GM18907 (cell line): ENCODE data around the gene CACNG1.

Source experiments
- ATAC-seq: cut with Tn5 transposase; IDR thresholded peaks from one replicate; pipeline ENCODE4 v1.9.1; 2021; ENCODE audit warnings: mild to moderate bottlenecking, moderate library complexity; ENCODE audit not compliant: unreplicated experiment

Gene CACNG1, protein sequence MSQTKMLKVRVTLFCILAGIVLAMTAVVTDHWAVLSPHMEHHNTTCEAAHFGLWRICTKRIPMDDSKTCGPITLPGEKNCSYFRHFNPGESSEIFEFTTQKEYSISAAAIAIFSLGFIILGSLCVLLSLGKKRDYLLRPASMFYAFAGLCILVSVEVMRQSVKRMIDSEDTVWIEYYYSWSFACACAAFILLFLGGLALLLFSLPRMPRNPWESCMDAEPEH

DNA sequence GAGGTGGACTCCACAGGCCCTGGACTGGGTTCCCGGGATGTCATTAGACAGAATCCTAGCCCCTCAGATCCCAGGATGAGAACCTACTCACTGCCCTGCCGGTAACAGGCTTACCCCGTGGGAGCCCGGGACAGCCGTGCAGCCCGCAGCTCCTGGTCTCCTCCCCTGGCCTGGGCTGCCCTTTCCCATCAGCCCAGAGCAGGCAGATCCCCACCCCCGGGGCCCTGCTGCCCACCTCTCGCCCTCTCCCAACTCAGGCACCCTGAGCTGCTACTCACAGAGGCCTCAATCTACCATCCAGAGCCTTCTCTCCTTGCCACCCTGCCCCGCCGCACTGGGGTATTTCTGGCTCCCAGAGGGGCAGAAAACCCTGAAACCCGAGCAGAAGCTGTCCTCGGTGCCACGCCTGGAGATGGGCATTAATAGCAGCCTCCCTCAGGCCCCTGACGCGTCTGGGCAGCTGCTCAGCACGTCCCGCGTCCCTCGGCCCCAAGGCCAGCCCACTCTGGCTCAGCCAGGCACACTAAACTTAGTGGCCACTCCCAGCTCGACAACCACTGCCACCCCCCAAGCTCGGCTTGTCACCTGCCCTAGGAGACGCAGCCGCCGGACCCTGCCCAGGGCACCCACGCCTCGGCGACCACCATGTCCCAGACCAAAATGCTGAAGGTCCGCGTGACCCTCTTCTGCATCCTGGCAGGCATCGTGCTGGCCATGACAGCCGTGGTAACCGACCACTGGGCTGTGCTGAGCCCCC is at the start of gene CACNG1:
Gene CACNG1, plus strand, starts transcription at position 539 of the 757 bp plus-strand sequence. Its CDS starts 107 bp downstream, at position 646.
- ATAC-seq, result no peak

DNA sequence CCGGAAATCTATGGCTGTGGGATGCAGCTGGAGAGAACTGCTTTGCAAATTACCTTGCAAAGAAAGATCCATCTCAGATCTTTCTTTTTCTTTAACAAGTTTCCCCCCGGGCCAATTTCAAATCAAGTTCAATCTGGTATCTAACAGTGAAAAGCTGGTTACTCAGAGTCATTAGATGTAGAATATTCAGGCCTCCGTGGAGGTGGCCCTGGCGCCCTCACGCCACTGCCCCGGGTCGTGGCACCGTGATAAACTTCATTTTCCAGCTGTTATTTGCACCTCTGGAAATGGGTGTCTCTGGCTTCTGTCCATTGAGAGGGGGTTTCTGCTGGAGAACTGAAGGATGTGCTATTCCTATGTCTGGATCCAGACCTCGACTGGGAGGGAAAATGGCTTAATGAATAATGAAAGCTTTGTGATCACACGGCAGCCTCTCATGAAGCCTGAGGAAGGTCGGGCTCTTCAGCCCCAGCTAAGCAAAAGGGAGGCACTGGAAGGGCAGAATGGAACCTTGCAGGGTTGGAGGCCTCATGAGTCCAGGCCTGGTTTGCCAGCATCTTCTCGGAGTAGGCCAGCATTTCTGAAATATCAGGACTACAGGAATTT is 49.3 kb upstream of the CACNG1 start:
- no peak for ATAC-seq

DNA sequence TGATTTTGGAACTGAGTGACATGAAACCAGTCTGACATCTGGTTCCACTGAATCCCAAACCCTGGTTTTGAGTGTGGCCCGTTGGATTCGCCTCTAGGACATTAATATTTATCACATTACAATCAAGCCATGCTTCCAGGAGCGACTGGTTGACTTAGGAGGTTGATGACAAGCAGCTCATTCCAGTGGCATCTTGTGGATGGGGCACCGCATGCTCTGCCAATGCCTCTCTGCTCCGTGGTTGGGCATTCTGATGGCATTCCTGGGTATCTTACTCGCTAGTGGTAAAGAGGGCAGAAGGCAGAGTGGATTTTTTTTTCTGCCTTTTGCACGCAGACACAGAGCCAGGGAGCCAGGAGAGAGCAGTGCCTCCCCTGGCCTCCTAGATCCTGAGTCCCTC is 48.4 kb upstream of the CACNG1 start:
- ATAC-seq, result no peak

DNA sequence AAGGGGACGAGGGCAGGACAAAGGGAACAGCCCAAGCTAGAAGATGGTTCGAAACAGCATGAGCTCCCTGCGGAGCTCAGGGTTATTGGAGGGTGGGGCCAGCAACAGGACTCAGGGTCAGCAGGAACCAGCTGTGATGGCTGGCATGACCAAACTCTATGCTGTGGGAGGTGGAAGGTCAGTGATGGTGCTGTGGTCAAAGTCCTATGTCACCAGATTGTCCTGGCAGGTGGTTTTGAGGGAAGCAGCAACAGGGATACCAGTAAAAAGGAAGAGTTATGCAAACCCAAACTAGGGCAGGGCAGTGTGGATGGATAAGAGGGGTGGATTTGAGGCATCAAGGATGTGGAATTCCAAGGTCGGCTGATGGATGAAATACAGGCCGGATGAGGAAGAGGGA is 47.4 kb upstream of the CACNG1 start:
- no peak for ATAC-seq

DNA sequence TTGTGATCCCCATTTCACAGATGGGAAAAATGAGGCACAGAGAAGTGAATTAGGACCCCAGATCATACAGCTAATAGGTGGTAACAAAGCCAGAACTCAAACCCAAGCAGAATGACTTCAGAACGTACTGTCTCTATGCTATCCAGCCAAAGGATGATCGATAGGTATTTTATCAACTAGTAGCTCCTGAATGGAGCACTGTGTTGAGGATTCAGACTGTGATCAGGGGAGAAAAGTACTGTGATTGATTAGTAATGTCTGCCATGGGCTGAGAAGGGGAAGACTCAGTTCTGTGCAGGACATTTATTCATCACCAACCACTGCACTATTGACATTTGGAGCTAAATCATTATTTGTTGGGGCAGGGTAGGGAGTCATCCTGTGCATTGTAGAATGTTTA is 41.1 kb upstream of the CACNG1 start:
- no peak for ATAC-seq

DNA sequence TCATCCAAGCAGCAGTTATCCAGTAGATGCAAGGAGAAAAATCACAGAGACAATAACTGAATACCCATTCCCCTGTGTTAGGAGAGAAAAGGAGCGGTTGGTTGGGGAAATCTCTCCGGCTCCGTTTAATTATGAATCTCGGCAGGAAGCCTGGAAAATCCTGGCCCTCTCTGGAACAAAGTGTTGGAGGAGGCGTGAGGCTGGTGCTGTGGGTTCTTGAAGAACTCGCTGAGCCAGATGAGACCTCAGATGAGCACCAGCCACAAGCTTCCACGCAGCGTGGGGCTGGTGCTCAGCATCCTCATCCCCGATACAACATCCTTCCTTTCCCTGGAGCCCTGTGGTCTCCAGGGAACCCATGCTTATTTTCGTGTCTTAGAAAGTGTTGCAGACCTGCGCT is 40.2 kb upstream of the CACNG1 start:
- ATAC-seq, result no peak

DNA sequence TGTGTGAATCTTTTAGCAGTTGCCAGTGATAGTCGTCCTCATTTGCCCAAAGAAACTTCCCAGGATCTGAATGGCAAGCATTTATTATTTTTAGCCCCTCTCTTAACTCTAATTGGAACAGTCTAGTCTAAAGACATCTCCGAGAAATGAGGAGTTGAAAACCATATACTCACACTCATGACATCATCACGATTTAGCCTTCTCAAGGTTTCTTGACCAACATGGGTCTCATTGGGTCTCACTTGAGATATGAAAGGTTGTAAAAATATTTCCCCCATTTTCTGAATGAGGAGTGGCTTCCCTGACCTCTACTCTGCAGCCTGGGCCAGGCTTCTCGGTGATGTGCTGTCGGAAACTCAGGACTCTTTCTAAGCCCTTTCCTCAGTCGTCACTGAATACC is 37.1 kb upstream of the CACNG1 start:
- no peak for ATAC-seq

DNA sequence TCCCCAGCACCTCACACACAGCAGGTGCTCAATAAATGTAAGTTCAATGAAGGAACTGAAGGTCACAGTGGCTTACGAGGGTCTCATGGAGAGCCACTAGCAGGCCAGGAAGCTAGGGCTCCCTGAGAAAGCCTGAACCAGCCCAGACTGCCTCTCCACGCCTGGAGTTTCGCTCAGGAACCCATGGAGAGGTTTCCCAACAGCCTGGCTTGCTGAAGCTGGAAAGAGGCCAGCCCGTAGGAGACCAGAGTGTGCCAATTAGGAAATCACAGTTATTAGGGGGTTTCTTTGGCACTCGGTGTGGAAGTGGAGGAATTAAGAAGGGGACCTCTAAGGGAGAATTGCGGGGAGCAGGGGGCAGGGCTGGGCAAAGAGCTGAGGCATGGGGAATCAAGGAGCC is 36.3 kb upstream of the CACNG1 start:
- no peak for ATAC-seq

DNA sequence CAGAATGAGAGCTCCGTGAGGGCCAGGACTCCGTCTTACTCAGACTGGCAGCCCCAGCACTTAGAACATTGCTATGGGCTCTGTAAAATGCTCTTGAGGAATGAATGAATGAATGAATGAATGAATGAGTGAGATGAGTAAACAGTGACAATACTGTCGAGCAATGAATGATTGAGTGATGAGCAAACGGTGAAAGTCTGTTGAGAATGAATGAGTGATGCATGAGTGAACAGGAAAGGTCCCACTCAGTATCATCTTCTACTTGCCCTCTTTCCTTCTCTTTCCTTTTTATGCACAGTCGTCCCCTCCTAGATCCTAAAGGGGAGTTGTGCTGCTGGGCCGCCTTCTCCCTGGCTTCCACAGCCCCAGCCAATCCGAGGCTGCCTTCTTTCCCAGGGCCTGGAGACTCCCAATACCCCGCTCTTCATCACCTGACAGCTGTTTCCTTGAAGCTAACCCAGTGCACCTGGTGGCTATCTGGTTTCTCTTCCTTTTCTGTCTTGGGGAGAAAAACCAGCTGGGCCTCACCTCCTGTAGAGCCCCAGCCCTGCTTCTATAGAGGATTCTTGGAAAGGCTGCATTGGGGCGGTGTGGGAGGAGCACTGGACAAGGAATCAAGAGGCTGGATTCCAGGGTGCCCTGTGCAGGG is 32.7 kb upstream of the CACNG1 start:
- no peak for ATAC-seq

DNA sequence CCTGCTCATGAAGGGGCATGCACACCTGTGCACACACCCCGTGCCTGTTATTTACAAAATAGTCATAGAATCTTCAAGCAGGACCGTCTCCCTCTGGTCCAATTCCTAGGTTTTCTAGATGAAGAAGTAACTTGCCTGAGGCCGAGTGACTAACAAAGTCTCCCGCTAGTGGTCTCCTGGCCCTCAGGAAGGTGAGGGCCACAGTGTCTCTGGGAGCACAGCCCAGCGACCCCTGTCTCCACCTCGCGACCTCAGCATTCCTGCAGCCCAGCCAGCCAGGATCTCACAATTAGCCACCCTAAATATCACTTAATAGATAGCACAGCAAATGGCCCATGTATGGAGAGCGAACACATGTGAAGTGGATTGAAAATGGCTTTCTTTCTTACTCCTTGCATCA is 30.5 kb upstream of the CACNG1 start:
- no peak for ATAC-seq

DNA sequence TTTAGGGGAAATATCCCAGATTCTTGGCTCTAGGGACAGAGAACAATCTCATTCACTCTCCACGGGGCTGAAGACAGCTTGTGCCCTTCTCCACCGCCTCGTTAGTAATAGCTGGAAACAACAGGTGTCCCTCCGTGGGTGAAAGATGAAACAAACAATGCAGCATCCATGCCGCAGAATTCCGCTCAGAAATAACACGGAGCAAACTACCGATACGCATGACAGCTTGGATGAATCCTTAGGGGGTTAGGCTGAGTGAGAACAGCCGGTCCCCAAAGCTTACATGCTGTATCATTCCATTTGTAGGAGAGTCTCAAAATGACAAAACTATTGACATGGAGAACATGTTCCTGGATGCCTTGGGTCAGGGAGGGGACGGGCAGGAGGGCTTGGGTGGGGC is 29.4 kb upstream of the CACNG1 start:
- ATAC-seq, result no peak

DNA sequence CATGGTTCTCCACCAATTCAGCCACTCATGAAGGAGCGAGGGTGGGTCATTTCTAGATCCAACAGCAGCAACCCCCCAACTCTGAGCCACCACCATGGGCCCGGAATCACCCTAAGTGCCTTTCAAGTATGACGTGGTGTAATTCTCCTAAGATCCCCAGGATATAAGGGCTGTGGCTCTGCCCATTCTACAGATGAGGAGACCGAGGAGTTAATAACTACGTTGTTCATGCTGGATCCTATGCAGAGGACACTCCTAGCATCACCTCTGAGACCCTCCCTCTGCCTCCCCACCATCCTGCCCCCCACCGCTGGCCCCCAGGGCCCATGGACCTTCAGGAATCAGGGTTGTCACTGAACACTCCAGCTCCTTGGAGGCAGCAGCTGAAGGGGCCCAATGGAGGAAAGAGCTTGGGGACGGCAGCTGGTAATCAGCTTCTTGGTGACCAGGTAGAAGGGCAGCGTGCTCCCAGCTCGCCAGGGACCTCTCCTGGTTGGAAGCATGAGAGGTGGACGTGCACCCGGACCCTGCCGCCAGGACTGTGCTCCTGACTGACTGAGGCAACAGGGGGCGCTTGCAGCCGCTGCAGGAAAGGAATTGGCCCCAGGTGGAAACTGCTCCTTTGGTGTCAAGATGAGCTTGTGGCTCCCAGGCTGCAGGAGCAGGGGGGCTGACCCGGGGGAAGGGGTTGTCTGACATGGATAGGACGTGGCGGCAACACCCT is 28.2 kb upstream of the CACNG1 start:
- ATAC-seq, result no peak

DNA sequence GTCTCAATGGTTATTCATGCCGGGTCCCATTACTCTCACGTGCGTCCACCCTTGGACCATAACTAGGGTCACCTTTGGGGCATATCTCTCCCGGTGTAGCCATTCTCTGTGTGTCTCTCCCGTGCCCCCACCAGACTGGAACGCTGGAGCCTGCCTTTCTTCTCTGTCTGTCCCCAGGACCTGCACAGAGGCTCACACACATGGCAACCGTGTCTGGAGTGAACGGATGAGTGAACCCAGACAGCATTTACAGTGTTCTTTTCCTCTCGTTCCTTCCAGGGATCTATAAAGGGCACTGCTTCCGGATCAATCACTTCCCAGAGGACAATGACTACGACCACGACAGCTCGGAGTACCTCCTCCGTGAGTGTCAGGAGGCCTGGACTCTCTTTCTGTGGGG is 26.4 kb upstream of the CACNG1 start:
- ATAC-seq, result no peak

DNA sequence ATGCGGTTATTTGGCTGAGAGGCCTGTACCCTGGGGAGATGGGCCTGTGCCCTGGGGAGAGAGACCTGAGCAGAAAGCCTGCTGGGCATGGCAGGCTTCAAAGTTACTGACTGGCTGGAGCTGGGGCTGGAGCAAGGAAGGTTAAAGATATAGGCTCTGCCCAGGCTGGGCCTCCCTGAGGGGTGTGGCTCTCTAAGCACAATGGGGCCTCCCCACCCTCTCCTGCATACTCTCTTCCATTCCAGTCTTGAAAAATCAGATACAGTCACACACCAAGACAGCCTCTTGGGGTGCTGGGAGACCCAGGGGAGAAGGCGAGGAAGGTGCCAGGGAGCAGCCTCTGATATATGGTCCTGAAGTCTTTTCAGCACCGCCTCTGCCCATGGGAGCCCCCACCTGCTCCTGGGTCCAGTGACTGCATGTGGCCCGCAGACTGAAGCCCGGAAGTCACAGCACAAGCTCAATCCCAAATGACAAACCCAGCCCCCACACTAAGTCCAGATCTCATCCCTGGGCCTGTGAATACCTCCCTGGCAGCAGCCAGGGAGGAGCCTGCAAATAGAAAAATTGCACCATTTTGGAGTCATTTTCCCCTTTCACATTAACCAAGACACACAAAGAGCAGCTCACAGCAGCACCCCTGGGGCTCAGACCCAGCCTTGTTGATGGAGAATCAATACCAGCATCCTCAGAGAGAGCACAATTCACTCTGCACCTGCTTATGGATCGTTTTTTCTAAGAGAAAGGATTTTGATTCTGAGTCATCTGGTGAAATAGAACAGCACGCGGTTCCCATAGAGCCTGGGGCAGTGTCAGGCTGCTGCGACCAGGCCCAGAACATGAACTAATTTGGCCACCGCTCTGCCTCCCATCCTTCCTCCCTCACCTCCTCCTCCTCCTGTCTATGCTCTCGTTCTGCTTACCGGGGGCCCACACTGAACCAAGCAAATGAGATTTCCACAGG is 25.6 kb upstream of the CACNG1 start:
- ATAC-seq, result no peak

DNA sequence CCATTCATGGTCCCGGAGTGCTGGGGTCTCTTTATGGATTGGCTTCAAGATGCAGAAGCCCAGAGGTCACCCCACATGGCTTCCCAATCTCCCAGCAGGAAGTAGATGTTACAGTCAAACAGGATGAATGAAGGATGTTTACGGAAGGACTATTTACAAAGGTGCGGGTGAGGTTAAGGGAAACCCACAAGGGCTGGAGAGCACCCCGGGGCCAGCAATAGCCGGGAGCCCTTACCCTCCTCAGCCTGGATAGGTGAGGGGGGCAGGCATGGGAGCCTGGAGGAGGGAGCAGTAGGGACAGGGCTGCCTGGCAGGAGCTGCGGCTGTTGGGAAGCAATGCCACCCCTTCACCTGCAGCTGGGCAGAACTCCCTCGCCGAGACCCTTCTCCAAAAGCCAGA is 24.5 kb upstream of the CACNG1 start:
- ATAC-seq, result no peak

DNA sequence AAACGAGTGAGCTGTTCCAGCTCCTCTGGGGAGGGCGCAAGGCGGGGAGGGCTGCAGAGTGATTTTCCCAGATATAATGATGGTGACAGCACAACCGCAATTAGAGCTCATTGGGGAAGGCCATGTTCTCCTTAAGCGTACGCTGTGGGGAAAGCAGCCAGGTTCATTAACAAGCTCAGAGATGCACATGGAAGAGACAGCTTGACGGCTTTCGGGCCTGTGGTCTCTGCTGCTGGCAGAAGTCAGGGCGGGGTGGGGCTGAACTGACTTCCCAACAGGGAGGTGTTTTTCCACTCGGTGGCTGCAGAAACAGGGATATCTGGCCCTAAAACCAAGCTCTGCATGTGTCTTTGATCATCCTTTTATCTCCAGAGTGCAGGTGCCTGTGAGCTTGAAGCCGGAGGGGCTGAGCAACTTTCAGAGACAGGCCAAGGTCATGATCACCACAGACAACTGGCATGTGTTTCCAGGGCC is 24.0 kb upstream of the CACNG1 start:
- no peak for ATAC-seq

DNA sequence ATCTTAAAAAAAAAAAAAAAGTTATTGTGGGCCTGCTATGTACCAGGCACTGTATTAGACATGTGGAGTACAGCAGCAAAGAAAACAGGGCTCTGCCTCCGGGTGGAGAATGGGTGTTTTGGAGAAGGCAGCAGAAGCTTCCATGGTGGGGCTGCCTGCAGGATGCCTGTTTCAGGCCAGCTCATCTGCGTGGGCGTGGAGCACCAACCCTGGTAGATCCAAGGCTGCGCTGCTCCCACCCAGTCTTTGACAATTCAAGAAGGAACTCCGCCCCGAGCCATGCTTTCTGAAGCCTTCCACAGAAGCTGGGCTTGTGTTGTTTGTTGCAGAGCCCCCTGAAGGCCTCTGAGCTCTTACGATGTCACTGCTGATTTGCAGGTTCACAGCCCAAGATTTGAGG is 23.2 kb upstream of the CACNG1 start:
- no peak for ATAC-seq

DNA sequence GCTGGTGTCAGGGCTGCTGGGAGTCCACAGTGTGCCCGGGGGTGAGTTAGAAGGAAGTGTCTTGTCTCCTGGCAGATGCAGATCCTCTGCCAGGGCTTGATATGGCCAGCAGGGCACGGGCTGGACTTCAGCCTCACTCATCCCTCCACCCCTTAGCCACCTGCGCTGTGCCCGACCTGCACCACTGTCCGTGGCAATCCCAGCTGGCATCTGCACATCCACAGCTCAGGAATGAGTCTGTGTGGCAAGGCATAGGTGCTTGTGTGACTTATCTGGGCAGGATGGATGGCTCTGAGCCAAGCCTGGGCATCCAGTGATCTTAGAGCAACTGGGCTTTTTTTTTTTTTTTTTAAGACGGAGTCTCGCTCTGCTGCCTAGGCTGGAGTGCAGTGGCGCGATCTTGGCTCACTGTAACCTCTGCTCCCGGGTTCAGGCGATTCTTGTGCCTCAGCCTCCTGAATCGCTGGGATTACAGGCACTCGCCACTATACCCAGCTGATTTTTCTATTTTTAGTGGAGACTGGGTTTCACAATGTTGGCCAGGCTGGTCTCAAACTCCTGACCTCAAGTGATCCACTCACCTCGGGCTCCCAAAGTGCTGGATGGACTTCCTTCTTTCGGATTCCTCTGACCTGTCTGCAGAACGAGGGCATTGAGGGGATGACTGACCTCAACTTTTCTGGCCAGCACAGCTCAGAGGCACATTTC is 22.5 kb upstream of the CACNG1 start:
- no peak for ATAC-seq

DNA sequence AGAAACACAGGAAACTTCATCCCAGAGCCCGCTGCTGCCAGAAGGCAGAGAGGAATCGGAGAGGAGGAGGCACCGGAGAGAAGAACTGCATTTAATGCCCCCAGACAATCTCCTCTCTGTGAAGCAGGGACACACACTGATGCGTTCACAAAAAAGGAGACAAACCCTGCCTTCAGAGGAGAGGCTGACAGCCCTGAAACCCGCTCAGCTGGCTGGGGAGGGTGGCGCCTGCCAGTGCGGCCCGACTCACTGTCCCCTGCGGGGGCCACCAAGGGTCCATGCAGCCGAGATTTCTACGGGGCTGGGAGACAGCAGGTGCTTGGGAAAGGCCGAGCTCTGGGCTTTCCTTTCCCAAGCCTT is 21.9 kb upstream of the CACNG1 start:
- no peak for ATAC-seq
